ENCODE results near the gene PMP22.
A peak's percentile ranks its signal among the peaks of the same experiment; 100 is the strongest.

The PMP22 gene

DNA sequence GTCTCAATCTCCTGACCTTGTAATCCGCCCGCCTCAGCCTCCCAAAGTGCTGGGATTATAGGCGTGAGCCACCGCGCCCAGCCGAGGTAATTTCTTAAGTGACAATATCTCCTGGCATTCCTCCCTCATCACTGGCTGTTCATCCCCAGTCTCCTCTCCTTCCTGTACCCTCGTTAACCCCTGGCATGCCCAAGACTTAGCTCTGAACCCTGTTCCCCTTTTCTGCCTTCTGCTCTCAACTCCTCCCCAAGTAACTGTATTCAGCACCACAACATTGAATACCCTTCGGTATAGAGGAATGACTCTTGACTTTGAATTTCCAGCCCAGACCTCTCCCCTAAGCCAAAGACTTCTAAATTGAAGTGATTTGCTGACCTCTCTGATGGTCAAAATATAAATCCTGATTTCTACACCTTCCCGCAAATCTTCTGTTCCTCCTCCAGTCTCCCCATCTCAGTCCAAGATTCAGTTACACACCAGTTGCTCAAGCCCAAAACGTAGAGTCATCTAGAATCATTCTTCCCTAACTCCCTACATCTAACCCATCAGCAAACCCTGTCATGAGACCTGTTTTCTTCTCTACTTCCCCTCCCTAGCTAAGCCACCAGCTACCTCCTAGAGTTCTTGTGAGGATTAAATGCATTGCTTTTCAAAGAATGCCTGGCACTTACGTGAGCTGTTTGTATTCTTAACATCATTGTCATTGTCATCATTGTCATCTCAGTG lies 14.8 kb downstream of the PMP22 start:
- H3K36me3 ChIP-seq, result peaks cover 0 to 47% (median 0%) of the 10 kb centered on the region in 11 experiments; a peak in 4 of 22 replicates
- no peak for TF ChIP-seq Cebpa-rat (IDR thresholded peaks at IDR 0.05)
- H3K9ac ChIP-seq, result no peak overlapping the region; a peak in 1 of 22 replicates
- H3K4me1 ChIP-seq, result peaks cover 0 to 76% (median 11%) of the 10 kb centered on the region in 10 experiments; a peak in 10 of 20 replicates
- H4K20me1 ChIP-seq, result no peaks in the 10 kb centered on the region
- peak overlapping the region in 5 of 11 experiments; percentile 16 to 94 (median 49); a peak in 7 of 22 replicates for H3K4me2 ChIP-seq
- H3K27me3 ChIP-seq, result no peaks in the 10 kb centered on the region
- peak overlapping the region in 2 of 11 experiments; percentile 52 to 60; a peak in 3 of 22 replicates for H3K27ac ChIP-seq
- H3K4me3 ChIP-seq, result no peak overlapping the region
- H3K9me3 ChIP-seq (replicated peaks in 1 of 11), result peaks cover 0 to 4% (median 0%) of the 10 kb centered on the region in 11 experiments; a peak in 2 of 22 replicates

DNA sequence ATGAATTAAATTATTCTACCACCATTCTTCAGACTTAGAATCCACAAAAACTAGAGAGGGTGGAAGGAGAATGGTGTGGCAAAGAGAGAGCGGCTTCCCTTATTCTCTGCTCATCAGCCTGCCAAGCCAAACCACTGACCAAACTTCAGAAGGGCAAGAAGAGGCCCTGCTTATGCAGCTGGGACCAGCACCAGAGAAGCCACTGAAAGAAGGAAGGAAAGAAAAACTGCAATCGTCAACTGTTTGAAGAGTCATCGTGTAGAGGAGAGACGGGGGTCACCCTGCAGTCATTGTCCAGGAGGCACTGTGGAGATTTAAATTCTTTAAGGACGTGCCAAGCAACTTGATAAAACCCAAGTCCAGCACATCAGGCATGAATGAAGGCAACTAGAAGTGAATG lies 15.6 kb downstream of the PMP22 start:
- H3K9me3 ChIP-seq (replicated peaks in 1 of 11), result 0 out of 22 replicates have a peak, but pooled peaks cover 0 to 5% (median 0%) of the 10 kb centered on the region in 11 experiments
- H3K27me3 ChIP-seq, result no peaks in the 10 kb centered on the region
- no peak overlapping the region; a peak in 1 of 20 replicates for H3K4me3 ChIP-seq
- peak overlapping the region in 2 of 11 experiments; percentile 52 to 60; a peak in 3 of 22 replicates for H3K27ac ChIP-seq
- H3K4me1 ChIP-seq, result peaks cover 0 to 74% (median 11%) of the 10 kb centered on the region in 10 experiments; a peak in 10 of 20 replicates
- peaks cover 0 to 39% (median 0%) of the 10 kb centered on the region in 11 experiments; a peak in 4 of 22 replicates for H3K36me3 ChIP-seq
- TF ChIP-seq Cebpa-rat (IDR thresholded peaks at IDR 0.05), result no peak
- H3K9ac ChIP-seq, result no peak overlapping the region; a peak in 1 of 22 replicates
- no peaks in the 10 kb centered on the region for H4K20me1 ChIP-seq
- H3K4me2 ChIP-seq, result peak overlapping the region in 6 of 11 experiments; percentile 16 to 94 (median 35); a peak in 11 of 22 replicates

DNA sequence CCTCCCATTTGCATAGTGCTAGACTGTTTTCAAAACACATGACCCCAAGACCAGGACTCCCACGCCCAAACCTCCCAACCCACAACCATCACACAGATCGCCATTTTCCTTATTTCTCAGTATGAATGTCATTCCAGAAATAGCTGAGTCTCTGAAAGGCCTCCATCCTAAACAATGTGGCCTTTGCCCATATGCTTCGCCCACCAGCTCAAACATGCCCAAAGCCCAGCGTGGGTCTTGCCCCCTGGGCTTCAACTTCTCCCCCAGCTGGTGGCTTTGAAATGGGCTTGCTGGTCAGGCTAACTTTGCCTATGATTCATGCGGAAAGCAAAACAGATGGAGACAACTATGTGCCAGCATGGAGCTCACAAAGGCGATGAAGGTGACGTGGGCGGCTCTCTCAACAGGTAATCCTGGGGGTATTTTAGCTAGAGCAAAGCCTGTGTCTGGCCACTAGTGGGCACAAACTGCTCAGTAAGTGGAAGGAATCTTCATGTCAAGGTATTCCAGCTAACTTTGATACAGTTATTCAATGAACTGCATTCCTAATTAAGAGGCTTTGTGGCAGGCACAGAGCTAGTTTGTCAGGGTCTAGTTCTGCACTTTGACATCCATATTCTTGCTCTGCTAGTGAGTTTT lies 17.1 kb downstream of the PMP22 start:
- Histone ChIP-seq H3K4me3 (no peak overlapping the region), H3K4me1 (peaks cover 0 to 60% (median 11%) of the 10 kb centered on the region in 10 experiments; a peak in 10 of 20 replicates), H3K4me2 (peak overlapping the region in 4 of 11 experiments; percentile 2 to 94 (median 52); a peak in 4 of 22 replicates), H3K9ac (no peak overlapping the region), H3K36me3 (peaks cover 0 to 27% (median 0%) of the 10 kb centered on the region in 11 experiments; a peak in 3 of 22 replicates), H3K9me3 (replicated peaks in 1 of 11) (peaks cover 0 to 5% (median 0%) of the 10 kb centered on the region in 11 experiments; a peak in 4 of 22 replicates), H3K27ac (no peak overlapping the region; a peak in 1 of 22 replicates), H3K27me3 (no peaks in the 10 kb centered on the region), H4K20me1 (no peaks in the 10 kb centered on the region)
- TF ChIP-seq Cebpa-rat (IDR thresholded peaks at IDR 0.05), result no peak

DNA sequence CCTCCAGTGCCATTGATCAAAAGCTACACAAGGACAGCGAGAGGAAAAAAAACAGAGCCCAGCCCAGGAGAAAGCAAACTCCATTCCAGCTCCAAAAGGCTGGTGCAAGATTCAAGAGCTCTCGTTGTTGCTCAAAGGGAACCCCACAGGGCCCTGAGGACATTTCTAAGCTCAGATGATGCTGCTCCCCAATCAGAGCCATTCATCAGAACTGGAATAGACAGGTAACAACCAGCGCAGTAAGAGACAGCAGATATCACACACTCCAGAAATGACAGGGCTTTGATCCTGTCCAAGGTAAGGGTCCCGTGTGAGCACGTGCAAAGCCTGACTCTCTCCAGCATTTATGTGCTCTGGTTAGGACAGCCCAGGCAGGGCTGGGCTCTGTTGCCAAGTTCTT lies 20.1 kb downstream of the PMP22 start:
- peaks cover 0 to 45% (median 10%) of the 10 kb centered on the region in 10 experiments; a peak in 10 of 20 replicates for H3K4me1 ChIP-seq
- no peaks in the 10 kb centered on the region for H3K27me3 ChIP-seq
- H3K9ac ChIP-seq, result no peak overlapping the region
- no peak for TF ChIP-seq Cebpa-rat (IDR thresholded peaks at IDR 0.05)
- peak overlapping the region in 1 of 11 experiments; percentile 34; a peak in 1 of 22 replicates for H3K4me2 ChIP-seq
- peaks cover 0 to 14% (median 7%) of the 10 kb centered on the region in 11 experiments; a peak in 11 of 22 replicates for H3K9me3 ChIP-seq (replicated peaks in 1 of 11)
- no peak overlapping the region for H3K27ac ChIP-seq
- peaks cover 0 to 15% (median 0%) of the 10 kb centered on the region in 11 experiments; a peak in 1 of 22 replicates for H3K36me3 ChIP-seq
- H4K20me1 ChIP-seq, result no peaks in the 10 kb centered on the region
- H3K4me3 ChIP-seq, result no peak overlapping the region

DNA sequence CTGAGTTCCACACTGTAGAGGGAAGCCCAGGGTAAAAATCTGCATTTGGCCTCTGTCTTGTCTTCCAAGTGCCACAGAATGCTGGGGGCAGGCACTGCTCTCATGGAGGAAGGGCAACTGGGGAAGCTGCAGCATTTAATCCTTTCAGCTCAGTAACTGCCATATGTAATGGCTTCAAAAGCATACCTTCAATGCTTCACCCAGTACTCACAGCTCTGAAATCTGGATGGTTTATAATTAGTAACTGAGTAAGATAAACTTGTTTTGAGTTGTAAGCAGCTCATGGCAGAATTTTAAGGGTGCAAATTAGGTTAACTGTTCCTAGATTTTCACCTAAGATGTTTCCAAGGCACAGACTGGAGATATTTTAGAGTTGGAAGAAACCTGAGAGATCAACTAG lies 24.5 kb downstream of the PMP22 start:
- Histone ChIP-seq H3K4me1 (peaks cover 19 to 59% (median 34%) of the 10 kb centered on the region in 10 experiments), H3K9me3 (replicated peaks in 1 of 11) (peaks cover 0 to 14% (median 8%) of the 10 kb centered on the region in 11 experiments; a peak in 12 of 22 replicates), H3K36me3 (peaks cover 0 to 11% (median 0%) of the 10 kb centered on the region in 11 experiments; a peak in 2 of 22 replicates), H3K27me3 (no peaks in the 10 kb centered on the region), H3K27ac (peak overlapping the region in 1 of 11 experiments; percentile 8; a peak in 1 of 22 replicates), H3K4me3 (no peak overlapping the region), H3K9ac (no peak overlapping the region), H3K4me2 (peak overlapping the region in 2 of 11 experiments; percentile 88 to 90; a peak in 5 of 22 replicates), H4K20me1 (no peaks in the 10 kb centered on the region)
- no peak for TF ChIP-seq Cebpa-rat (IDR thresholded peaks at IDR 0.05)

DNA sequence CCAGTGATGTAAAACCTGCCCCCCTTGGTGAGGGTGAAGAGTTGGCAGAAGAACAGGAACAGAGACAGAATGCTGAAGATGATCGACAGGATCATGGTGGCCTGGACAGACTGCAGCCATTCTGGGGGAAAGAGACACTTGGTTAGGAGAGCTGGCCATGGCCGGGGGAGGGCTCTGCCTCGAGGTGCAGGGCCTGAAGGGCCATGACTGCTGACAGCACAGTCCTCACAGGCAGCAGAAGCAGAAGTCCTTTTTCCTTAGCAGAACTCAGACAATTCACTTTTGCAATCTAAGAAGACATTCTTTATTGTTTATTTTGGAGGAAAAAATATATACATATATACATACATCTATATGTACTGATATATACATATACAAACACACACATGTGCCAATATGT lies 25.6 kb downstream of the PMP22 start:
- peak overlapping the region in 6 of 11 experiments; percentile 75 to 90 (median 82); a peak in 10 of 22 replicates for H3K4me2 ChIP-seq
- H3K27ac ChIP-seq, result peak overlapping the region in 2 of 11 experiments; percentile 44 to 74; a peak in 3 of 22 replicates
- peaks cover 0 to 11% (median 0%) of the 10 kb centered on the region in 11 experiments; a peak in 2 of 22 replicates for H3K36me3 ChIP-seq
- TF ChIP-seq Cebpa-rat (IDR thresholded peaks at IDR 0.05), result no peak
- no peaks in the 10 kb centered on the region for H3K27me3 ChIP-seq
- H3K4me3 ChIP-seq, result no peak overlapping the region
- H4K20me1 ChIP-seq, result no peaks in the 10 kb centered on the region
- H3K4me1 ChIP-seq, result peaks cover 26 to 71% (median 45%) of the 10 kb centered on the region in 10 experiments
- H3K9me3 ChIP-seq (replicated peaks in 1 of 11), result peaks cover 0 to 11% (median 8%) of the 10 kb centered on the region in 11 experiments; a peak in 12 of 22 replicates
- H3K9ac ChIP-seq, result no peak overlapping the region

DNA sequence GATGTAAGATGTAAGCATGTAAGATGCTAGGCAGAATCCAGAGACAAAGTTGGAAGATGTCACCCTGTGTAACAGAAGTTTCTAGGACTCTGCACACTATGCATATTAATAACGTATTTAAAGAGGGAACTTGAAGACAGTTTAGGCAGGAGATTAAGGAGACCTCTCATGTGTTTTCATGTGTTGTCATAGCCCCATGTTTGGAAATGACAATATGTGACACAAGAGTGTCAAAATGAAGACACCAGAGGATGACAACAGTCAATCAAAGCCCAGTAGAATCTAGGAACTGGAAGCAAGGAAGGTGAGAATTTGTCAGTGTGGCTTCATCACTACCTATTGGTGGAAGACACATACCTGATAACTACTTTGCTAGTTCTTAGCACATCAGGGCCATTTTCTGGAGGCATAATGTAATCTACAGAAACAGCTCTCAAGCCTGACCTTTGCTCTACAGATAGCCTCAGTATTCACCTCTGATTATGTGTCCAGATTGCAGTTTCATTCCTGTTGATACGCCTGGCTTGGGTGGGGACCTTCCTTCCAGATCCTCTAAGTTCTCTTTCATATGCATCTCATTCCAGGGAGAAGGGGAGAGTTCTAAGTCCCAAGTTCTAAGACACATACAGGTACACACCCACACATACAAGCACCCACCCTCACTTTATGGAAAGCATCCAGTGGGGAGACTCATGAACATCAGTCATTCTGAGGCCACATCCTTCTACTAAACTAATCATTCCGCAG lies 26.3 kb downstream of the PMP22 start:
- Histone ChIP-seq H4K20me1 (no peaks in the 10 kb centered on the region), H3K9ac (no peak overlapping the region), H3K27ac (peak overlapping the region in 8 of 11 experiments; percentile 44 to 76 (median 70); a peak in 15 of 22 replicates), H3K4me3 (no peak overlapping the region), H3K27me3 (no peaks in the 10 kb centered on the region), H3K36me3 (peaks cover 0 to 14% (median 0%) of the 10 kb centered on the region in 11 experiments; a peak in 2 of 22 replicates), H3K4me1 (peaks cover 26 to 77% (median 52%) of the 10 kb centered on the region in 10 experiments), H3K9me3 (replicated peaks in 1 of 11) (peaks cover 0 to 11% (median 8%) of the 10 kb centered on the region in 11 experiments; a peak in 12 of 22 replicates), H3K4me2 (peak overlapping the region in 8 of 11 experiments; percentile 70 to 90 (median 78); a peak in 14 of 22 replicates)
- no peak for TF ChIP-seq Cebpa-rat (IDR thresholded peaks at IDR 0.05)

DNA sequence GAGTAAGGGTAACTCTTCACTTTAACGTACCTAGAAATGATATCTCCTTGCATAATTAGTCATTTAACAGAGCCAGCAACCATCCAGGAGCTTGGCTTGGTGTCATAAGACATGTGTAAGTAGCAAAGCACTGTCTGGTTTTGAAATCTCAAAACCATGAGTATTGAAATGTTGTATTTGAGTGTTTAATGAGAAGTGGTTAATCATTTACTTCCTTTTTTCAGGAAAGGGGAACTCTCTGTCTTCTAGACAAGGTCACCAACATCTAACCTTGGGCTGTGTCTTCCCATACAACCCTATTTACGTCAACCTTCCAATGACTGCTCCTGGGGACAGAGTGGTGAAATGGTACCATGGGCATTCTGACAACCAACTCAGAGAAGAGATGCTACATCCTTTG lies 27.1 kb downstream of the PMP22 start:
- H3K36me3 ChIP-seq, result peaks cover 0 to 14% (median 0%) of the 10 kb centered on the region in 11 experiments; a peak in 2 of 22 replicates
- peak in 2 of 11 experiments; percentile 47 to 55; a peak in 1 of 22 replicates for TF ChIP-seq Cebpa-rat (IDR thresholded peaks at IDR 0.05)

More for the DNA sequence above, 27.1 kb downstream of the PMP22 start:
- Histone ChIP-seq H3K4me2 (peak overlapping the region in 8 of 11 experiments; percentile 70 to 90 (median 78); a peak in 15 of 22 replicates), H3K4me3 (no peak overlapping the region), H3K27ac (peak overlapping the region in 8 of 11 experiments; percentile 62 to 76 (median 72); a peak in 15 of 22 replicates), H4K20me1 (no peaks in the 10 kb centered on the region), H3K4me1 (peaks cover 26 to 85% (median 56%) of the 10 kb centered on the region in 10 experiments), H3K27me3 (no peaks in the 10 kb centered on the region), H3K9ac (peak overlapping the region in 3 of 11 experiments; percentile 9 to 54 (median 29); a peak in 3 of 22 replicates), H3K9me3 (replicated peaks in 1 of 11) (peaks cover 0 to 11% (median 8%) of the 10 kb centered on the region in 11 experiments; a peak in 12 of 22 replicates)

Measured in BLaER1 treated with 17β-estradiol and CSF1 and Interleukin-3, amounts not matched to agents 10 nM and 100 nM (cell line).